IMR-90 (cell line): ENCODE results near the gene ZFP36. TPM values are rescaled to one million over a fixed set of nuclear protein-coding genes. Genes with fewer than 3 reads are reported as not detected.

Experiments
- ATAC-seq: fragments of 200-7000 bp; cut with Tn5 transposase; 2 replicates; pipeline ENCODE4 v1.9.1; 2020; ENCODE audit warnings: low read depth, mild to moderate bottlenecking, moderate library complexity
- BruUV-seq: library from RNA; stranded (reverse); fragments of 400-500 nt; replicated peaks from 2 replicates; lab custom pipeline; 2021; lab: Mats Ljungman, UMichigan
- CTCF ChIA-PET: fragments of 300-600 bp; formaldehyde crosslinking; extraction: SDS; loops from one replicate; lab custom pipeline; 2021; ENCODE audit warnings: antibody characterized with exemption; lab: Yijun Ruan, JAX
- POLR2A ChIA-PET: fragments of 300-600 bp; sonication (Branson Sonifier 250); formaldehyde crosslinking; loops from one replicate; lab custom pipeline; 2022; ENCODE audit warnings: antibody characterized with exemption; ENCODE audit not compliant: unreplicated experiment; lab: Charles Lee
- DNase-seq: peaks from one replicate; pipeline ENCODE4 v3.0.0; 2013
- H2AFZ ChIP-seq: replicated peaks from 2 replicates; pipeline ENCODE3; 2013; ENCODE audit warnings: low read length, mild to moderate bottlenecking; ENCODE audit not compliant: poor library complexity
- H2AK5ac ChIP-seq: 2 replicates; pipeline ENCODE4 v1.6.1; 2013; ENCODE audit warnings: low read depth, low read length, inconsistent platforms
- H2AK9ac ChIP-seq: replicated peaks from 2 replicates; pipeline ENCODE3; 2013; ENCODE audit warnings: mild to moderate bottlenecking, low read depth, low read length, moderate library complexity; ENCODE audit not compliant: poor library complexity
- H2BK120ac ChIP-seq: 2 replicates; pipeline ENCODE4 v1.6.1; 2013; ENCODE audit warnings: low read depth, low read length, inconsistent platforms
- H2BK15ac ChIP-seq: 3 replicates; pipeline ENCODE4 v1.6.1; 2013; ENCODE audit warnings: low read depth, low read length, inconsistent platforms
- H2BK20ac ChIP-seq: 2 replicates; pipeline ENCODE4 v1.6.1; 2013; ENCODE audit warnings: low read depth, mild to moderate bottlenecking, inconsistent platforms, low read length, moderate library complexity
- H2BK5ac ChIP-seq: 2 replicates; pipeline ENCODE4 v1.6.1; 2013; ENCODE audit warnings: mild to moderate bottlenecking, low read depth, low read length, inconsistent platforms; ENCODE audit not compliant: poor library complexity, severe bottlenecking
- H3K14ac ChIP-seq: replicated peaks from 2 replicates; pipeline ENCODE4 v1.6.1; 2013; ENCODE audit warnings: low read depth, low read length, inconsistent platforms
- H3K18ac ChIP-seq: 2 replicates; pipeline ENCODE4 v1.6.1; 2013; ENCODE audit warnings: low read depth, low read length, control low read depth
- H3K23ac ChIP-seq: 2 replicates; pipeline ENCODE4 v1.6.1; 2013; ENCODE audit warnings: low read depth, low read length, inconsistent platforms
- H3K27ac ChIP-seq: 2 replicates; pipeline ENCODE4 v1.5.1; 2013; ENCODE audit warnings: mild to moderate bottlenecking, control low read depth, low read length; ENCODE audit not compliant: insufficient read depth
- H3K27me3 ChIP-seq: 2 replicates; pipeline ENCODE4 v1.6.1; 2013; ENCODE audit warnings: low read length; ENCODE audit not compliant: control insufficient read depth, insufficient read depth
- H3K36me3 ChIP-seq: 2 replicates; pipeline ENCODE4 v1.6.1; 2013; ENCODE audit warnings: low read length, mixed read lengths; ENCODE audit not compliant: control insufficient read depth, insufficient read depth
- H3K4ac ChIP-seq: 2 replicates; pipeline ENCODE4 v1.6.1; 2013; ENCODE audit warnings: low read depth, low read length, inconsistent platforms
- H3K4me1 ChIP-seq: 2 replicates; pipeline ENCODE4 v1.6.1; 2013; ENCODE audit warnings: low read length, mixed read lengths; ENCODE audit not compliant: control insufficient read depth, insufficient read depth
- H3K4me2 ChIP-seq: 2 replicates; pipeline ENCODE4 v1.6.1; 2013; ENCODE audit warnings: low read depth, mild to moderate bottlenecking, control low read depth, low read length, moderate library complexity
- H3K4me3 ChIP-seq: 2 replicates; pipeline ENCODE4 v1.5.1; 2013; ENCODE audit warnings: low read depth, mild to moderate bottlenecking, control low read depth, low read length, moderate library complexity; ENCODE audit not compliant: insufficient read depth
- H3K56ac ChIP-seq: 2 replicates; pipeline ENCODE4 v1.6.1; 2013; ENCODE audit warnings: low read length, inconsistent platforms; ENCODE audit not compliant: insufficient read depth; ENCODE audit errors: extremely low read depth
- H3K79me1 ChIP-seq, 2 experiments: 2 replicates each; pipeline ENCODE4 v1.6.1; 2013; ENCODE audit warnings: low read length in 2 of 2, inconsistent platforms in 1 of 2, low read depth in 1 of 2
- H3K9ac ChIP-seq: 2 replicates; pipeline ENCODE4 v1.6.1; 2013; ENCODE audit warnings: low read depth, low read length, control low read depth
- H3K9me1 ChIP-seq: 2 replicates; pipeline ENCODE4 v1.6.1; 2013; ENCODE audit warnings: low read length, inconsistent platforms; ENCODE audit not compliant: insufficient read depth
- H3K9me3 ChIP-seq: 2 replicates; pipeline ENCODE4 v1.6.1; 2013; ENCODE audit warnings: low read length; ENCODE audit not compliant: control insufficient read depth, insufficient read depth
- H4K20me1 ChIP-seq: 2 replicates; pipeline ENCODE4 v1.6.1; 2013; ENCODE audit warnings: low read length, inconsistent platforms; ENCODE audit not compliant: insufficient read depth
- H4K5ac ChIP-seq: 2 replicates; pipeline ENCODE4 v1.6.1; 2013; ENCODE audit warnings: mild to moderate bottlenecking, low read depth, low read length, control low read depth
- H4K8ac ChIP-seq, 2 experiments: 2 replicates each; pipeline ENCODE4 v1.6.1; 2013; ENCODE audit warnings: low read depth in 2 of 2, low read length in 2 of 2, control low read depth in 1 of 2, inconsistent platforms in 1 of 2
- H4K91ac ChIP-seq: 2 replicates; pipeline ENCODE4 v1.6.1; 2013; ENCODE audit warnings: low read depth, low read length, inconsistent platforms; ENCODE audit not compliant: insufficient read depth
- BHLHE40 ChIP-seq: fragments of 150-350 bp; IDR thresholded peaks from 2 replicates; pipeline ENCODE4 v1.6.1; 2016; ENCODE audit warnings: mild to moderate bottlenecking, low read depth, low read length
- CEBPB ChIP-seq: IDR thresholded peaks from 2 replicates; pipeline ENCODE4 v1.6.1; 2012; ENCODE audit warnings: low read depth, low read length, improper control_type of control experiment
- CHD1 ChIP-seq: IDR thresholded peaks from 2 replicates; pipeline ENCODE4 v1.6.1; 2012; ENCODE audit warnings: low read depth, low read length, improper control_type of control experiment
- FOS ChIP-seq: fragments of 150-350 bp; IDR thresholded peaks from 2 replicates; pipeline ENCODE4 v1.6.1; 2016; ENCODE audit warnings: low read depth, low read length
- MAFK ChIP-seq: IDR thresholded peaks from 2 replicates; pipeline ENCODE4 v1.6.1; 2012; ENCODE audit warnings: low read depth, low read length, improper control_type of control experiment
- MXI1 ChIP-seq: IDR thresholded peaks from 2 replicates; pipeline ENCODE4 v1.6.1; 2012; ENCODE audit warnings: low read depth, mild to moderate bottlenecking, low read length, moderate library complexity, borderline replicate concordance
- NFE2L2 ChIP-seq: fragments of 150-350 bp; IDR thresholded peaks from 2 replicates; pipeline ENCODE4 v1.6.1; 2016; ENCODE audit warnings: low read depth, mild to moderate bottlenecking, low read length
- POLR2A ChIP-seq: IDR thresholded peaks from 2 replicates; pipeline ENCODE4 v1.6.1; 2012; ENCODE audit warnings: mild to moderate bottlenecking, low read depth, low read length
- RAD21 ChIP-seq: IDR thresholded peaks from 2 replicates; pipeline ENCODE4 v1.6.1; 2012; ENCODE audit warnings: low read length, improper control_type of control experiment
- RFX5 ChIP-seq: IDR thresholded peaks from 2 replicates; pipeline ENCODE4 v1.8.0; 2012; ENCODE audit warnings: low read depth, mild to moderate bottlenecking, low read length, moderate library complexity
- SMC3 ChIP-seq: fragments of 150-350 bp; IDR thresholded peaks from 2 replicates; pipeline ENCODE4 v1.6.1; 2016; ENCODE audit warnings: low read depth, mild to moderate bottlenecking, antibody characterized with exemption, low read length, moderate library complexity
- WGBS, 2 experiments: methylation state at CpG; one replicate each; pipeline versions ENCODE4 v1.1.5 to v1.1.7; 2013; ENCODE audit warnings: missing lambda C conversion rate in 2 of 2; ENCODE audit not compliant: insufficient read length in 1 of 2; ENCODE audit errors: extremely low coverage in 2 of 2; 5-methylcytosine and 5-hydroxymethylcytosine counted together
- dilution Hi-C: fragments of 300-500 bp; cut with HindIII; formaldehyde crosslinking; loops from one replicate; pipeline ENCODE4 v1.14.3; 2018; ENCODE audit warnings: low sequenced_read_pairs; ENCODE audit not compliant: unreplicated experiment
- in situ Hi-C: fragments of 300-500 bp; cut with MboI; formaldehyde crosslinking; loops from 3 replicates; pipeline ENCODE4 v1.14.3; 2019; ENCODE audit warnings: low sequenced_read_pairs, inconsistent platforms, mixed read lengths
- intact Hi-C: fragments of 100-400 bp; cut with micrococcal nuclease; formaldehyde crosslinking; loops from 2 replicates; pipeline ENCODE4 v1.10.0; 2022
- polyA plus RNA-seq, 3 experiments: library from polyadenylated mRNA; depleted of rRNA; stranded (reverse); fragments of >200 nt; gene quantifications; 2 replicates each; pipeline ENCODE4 v1.2.3, GENCODE V29; 2012; ENCODE audit warnings: low replicate concordance in 1 of 3
- total RNA-seq: library from RNA; depleted of rRNA; stranded (reverse); fragments of >200 nt; gene quantifications from 2 replicates; pipeline ENCODE4 v1.2.3, GENCODE V29; 2012
- TF ChIP-seq, protein P1 (sequence below): conservative IDR thresholded peaks from 2 replicates; pipeline ENCODE4 v1.5.1; 2012; ENCODE audit warnings: mild to moderate bottlenecking, low read depth, low read length, improper control_type of control experiment
- TF ChIP-seq, protein P2 (sequence below): fragments of 150-350 bp; IDR thresholded peaks from 2 replicates; pipeline ENCODE4 v1.6.1; 2016; ENCODE audit warnings: low read depth, mild to moderate bottlenecking, low read length, moderate library complexity, borderline replicate concordance

The ZFP36 gene
- total and polyA plus RNA-seq, 2 of the 4 experiments (the other 2 are of a cell fraction): 1.4 to 45.0 TPM

DNA sequence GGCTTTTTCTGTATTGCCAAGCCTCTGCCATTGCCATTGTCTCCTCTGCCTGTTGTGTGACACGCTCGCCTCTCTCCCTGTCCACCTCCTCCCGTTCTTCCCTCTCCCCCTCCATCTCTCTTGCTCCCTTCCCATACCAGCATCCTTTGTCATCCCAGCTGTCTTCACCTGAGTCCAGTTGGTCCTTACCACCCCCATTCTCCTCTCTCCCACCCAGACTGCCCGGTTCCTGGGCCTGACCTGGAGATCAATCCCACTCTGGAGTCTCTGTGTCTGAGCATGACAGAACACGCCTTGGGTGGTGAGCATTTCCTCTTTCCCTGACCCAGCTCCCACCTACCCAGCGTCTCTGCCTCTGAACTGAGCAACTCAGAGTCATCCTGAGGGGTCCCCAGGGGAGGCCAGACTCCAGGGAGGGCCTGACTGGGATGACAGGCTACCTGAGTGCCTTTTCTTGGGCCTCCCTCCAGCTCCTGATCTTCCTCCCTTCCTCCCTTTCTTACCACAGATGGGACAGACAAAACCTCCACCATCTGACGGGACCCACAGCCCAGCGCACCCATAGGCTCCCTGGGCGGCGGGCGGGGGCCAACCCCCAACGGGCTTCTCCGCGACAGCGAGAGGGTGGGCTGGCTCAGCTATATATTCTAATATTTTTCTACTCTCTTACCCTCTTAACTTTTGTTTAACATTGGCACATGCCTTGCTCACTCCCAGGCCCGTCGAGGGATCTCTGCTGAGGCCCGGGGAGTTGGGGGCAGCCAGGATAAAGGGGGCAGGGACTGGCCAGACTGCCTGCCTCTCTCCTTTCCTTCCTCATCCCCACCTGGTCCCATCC is 23.4 kb upstream of the ZFP36 start:
- Histone ChIP-seq H2AK5ac (no peak overlapping the region), H3K18ac (no peak overlapping the region), H3K9me1 (peaks cover 4% of the 10 kb centered on the region; the same call in 1 of the 2 replicates), H4K20me1 (peaks cover 4% of the 10 kb centered on the region), H2BK120ac (no peak overlapping the region), H3K23ac (no peak overlapping the region), H2BK20ac (no peak overlapping the region), H3K9ac (no peak overlapping the region), H3K4me2 (no peak overlapping the region), H3K36me3 (peaks cover 77% of the 10 kb centered on the region), H3K14ac (no peak overlapping the region), H3K4me1 (0 out of 2 replicates have a peak, but pooled peaks cover 2% of the 10 kb centered on the region), H4K8ac (no peak overlapping the region), H2AFZ (no peak overlapping the region), H3K4me3 (no peak overlapping the region), H4K91ac (no peak overlapping the region), H3K56ac (no peak overlapping the region), H3K27ac (no peak overlapping the region), H2BK5ac (no peak overlapping the region), H3K79me1 (peaks cover 2 to 23% of the 10 kb centered on the region in 2 experiments), H3K4ac (no peak overlapping the region), H3K27me3 (no peaks in the 10 kb centered on the region), H2AK9ac (no peak overlapping the region), H2BK15ac (no peak overlapping the region), H3K9me3 (no peaks in the 10 kb centered on the region), H4K5ac (no peak overlapping the region)
- dilution Hi-C loops: no loop called here
- BruUV-seq: no TSS peak
- ChIA-PET POLR2A (no interaction called here), CTCF (no interaction called here)
- TF ChIP-seq, protein P1, sequence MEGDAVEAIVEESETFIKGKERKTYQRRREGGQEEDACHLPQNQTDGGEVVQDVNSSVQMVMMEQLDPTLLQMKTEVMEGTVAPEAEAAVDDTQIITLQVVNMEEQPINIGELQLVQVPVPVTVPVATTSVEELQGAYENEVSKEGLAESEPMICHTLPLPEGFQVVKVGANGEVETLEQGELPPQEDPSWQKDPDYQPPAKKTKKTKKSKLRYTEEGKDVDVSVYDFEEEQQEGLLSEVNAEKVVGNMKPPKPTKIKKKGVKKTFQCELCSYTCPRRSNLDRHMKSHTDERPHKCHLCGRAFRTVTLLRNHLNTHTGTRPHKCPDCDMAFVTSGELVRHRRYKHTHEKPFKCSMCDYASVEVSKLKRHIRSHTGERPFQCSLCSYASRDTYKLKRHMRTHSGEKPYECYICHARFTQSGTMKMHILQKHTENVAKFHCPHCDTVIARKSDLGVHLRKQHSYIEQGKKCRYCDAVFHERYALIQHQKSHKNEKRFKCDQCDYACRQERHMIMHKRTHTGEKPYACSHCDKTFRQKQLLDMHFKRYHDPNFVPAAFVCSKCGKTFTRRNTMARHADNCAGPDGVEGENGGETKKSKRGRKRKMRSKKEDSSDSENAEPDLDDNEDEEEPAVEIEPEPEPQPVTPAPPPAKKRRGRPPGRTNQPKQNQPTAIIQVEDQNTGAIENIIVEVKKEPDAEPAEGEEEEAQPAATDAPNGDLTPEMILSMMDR: no peak
- TF ChIP-seq RAD21: no peak
- TF ChIP-seq MXI1: no peak
- TF ChIP-seq CEBPB: no peak
- no peak for TF ChIP-seq MAFK
- TF ChIP-seq SMC3: no peak
- TF ChIP-seq BHLHE40: no peak
- no peak for TF ChIP-seq POLR2A
- TF ChIP-seq, protein P2, sequence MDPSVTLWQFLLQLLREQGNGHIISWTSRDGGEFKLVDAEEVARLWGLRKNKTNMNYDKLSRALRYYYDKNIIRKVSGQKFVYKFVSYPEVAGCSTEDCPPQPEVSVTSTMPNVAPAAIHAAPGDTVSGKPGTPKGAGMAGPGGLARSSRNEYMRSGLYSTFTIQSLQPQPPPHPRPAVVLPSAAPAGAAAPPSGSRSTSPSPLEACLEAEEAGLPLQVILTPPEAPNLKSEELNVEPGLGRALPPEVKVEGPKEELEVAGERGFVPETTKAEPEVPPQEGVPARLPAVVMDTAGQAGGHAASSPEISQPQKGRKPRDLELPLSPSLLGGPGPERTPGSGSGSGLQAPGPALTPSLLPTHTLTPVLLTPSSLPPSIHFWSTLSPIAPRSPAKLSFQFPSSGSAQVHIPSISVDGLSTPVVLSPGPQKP: no peak
- no peak for TF ChIP-seq CHD1
- TF ChIP-seq NFE2L2: no peak
- TF ChIP-seq FOS: no peak
- no peak for TF ChIP-seq RFX5
- in situ Hi-C loops: no loop called here
- intact Hi-C loops: no loop called here
- 89% methylated on average over 5 of the region's 18 CpGs; no CpG with 5 or more reads in 1 of the 2 experiments for WGBS, 2 experiments
- ATAC-seq (no peak), DNase-seq (no peak)
